ENCODE data around the gene OR6J1.

Gene OR6J1

DNA sequence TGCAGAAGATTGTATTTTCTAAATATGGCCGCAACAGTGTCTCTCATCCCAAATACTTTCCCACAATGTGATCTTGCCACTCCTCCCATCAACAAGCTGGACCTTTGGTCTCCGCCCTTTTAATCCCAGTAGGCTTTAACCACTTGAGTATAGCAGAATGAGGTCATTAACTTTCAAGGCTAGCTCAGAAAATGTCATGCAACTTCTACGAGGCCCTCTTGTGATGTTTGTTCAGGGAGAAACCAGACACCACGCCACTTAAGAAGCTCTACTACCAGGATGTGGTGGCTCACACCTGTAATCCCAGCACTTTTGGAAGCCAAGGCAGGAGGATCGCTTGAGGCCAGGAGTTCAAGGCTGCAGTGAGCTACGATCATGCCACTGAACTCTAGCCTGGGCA lies 20.1 kb upstream of the OR6J1 start (continued):
- TF ChIP-seq, protein P1, sequence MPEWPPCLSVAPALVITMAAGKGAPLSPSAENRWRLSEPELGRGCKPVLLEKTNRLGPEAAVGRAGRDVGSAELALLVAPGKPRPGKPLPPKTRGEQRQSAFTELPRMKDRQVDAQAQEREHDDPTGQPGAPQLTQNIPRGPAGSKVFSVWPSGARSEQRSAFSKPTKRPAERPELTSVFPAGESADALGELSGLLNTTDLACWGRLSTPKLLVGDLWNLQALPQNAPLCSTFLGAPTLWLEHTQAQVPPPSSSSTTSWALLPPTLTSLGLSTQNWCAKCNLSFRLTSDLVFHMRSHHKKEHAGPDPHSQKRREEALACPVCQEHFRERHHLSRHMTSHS (tag by site-specific recombination; IDR thresholded peaks at IDR 0.05): no peak
- no peak for TF ChIP-seq ZNF48 (tag by site-specific recombination; IDR thresholded peaks at IDR 0.05)
- TF ChIP-seq ZNF311 (tag by site-specific recombination; IDR thresholded peaks at IDR 0.05; ENCODE audit: borderline replicate concordance): no peak
- TF ChIP-seq ZNF146 (tag by site-specific recombination; IDR thresholded peaks at IDR 0.05): no peak
- TF ChIP-seq, protein P2, sequence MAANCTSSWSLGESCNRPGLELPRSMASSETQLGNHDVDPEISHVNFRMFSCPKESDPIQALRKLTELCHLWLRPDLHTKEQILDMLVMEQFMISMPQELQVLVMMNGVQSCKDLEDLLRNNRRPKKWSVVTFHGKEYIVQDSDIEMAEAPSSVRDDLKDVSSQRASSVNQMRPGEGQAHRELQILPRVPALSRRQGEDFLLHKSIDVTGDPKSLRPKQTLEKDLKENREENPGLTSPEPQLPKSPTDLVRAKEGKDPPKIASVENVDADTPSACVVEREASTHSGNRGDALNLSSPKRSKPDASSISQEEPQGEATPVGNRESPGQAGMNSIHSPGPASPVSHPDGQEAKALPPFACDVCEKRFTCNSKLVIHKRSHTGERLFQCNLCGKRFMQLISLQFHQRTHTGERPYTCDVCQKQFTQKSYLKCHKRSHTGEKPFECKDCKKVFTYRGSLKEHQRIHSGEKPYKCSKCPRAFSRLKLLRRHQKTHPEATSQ (tag by site-specific recombination; IDR thresholded peaks at IDR 0.05): no peak
- TF ChIP-seq ZNF624 (tag by site-specific recombination; IDR thresholded peaks at IDR 0.05): no peak
- no peak for TF ChIP-seq ZNF138 (tag by site-specific recombination; IDR thresholded peaks at IDR 0.05; ENCODE audit: borderline replicate concordance)
- no peak for TF ChIP-seq ZNF473 (tag by site-specific recombination; IDR thresholded peaks at IDR 0.05)
- TF ChIP-seq ZNF302 (tag by site-specific recombination; IDR thresholded peaks at IDR 0.05; ENCODE audit: low read depth): no peak
- no peak for TF ChIP-seq RBAK (tag by site-specific recombination; IDR thresholded peaks at IDR 0.05)
- no peak for TF ChIP-seq ZNF530 (tag by site-specific recombination; IDR thresholded peaks at IDR 0.05; ENCODE audit: low read depth)
- TF ChIP-seq, protein P3, sequence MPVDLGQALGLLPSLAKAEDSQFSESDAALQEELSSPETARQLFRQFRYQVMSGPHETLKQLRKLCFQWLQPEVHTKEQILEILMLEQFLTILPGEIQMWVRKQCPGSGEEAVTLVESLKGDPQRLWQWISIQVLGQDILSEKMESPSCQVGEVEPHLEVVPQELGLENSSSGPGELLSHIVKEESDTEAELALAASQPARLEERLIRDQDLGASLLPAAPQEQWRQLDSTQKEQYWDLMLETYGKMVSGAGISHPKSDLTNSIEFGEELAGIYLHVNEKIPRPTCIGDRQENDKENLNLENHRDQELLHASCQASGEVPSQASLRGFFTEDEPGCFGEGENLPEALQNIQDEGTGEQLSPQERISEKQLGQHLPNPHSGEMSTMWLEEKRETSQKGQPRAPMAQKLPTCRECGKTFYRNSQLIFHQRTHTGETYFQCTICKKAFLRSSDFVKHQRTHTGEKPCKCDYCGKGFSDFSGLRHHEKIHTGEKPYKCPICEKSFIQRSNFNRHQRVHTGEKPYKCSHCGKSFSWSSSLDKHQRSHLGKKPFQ (tag by site-specific recombination; IDR thresholded peaks at IDR 0.05): peak; percentile 96
- peak; percentile 81 for TF ChIP-seq ZNF366 (tag by site-specific recombination; conservative IDR thresholded peaks at IDR 0.05)
- peak; percentile 78 for TF ChIP-seq ZNF324 (tag by site-specific recombination; IDR thresholded peaks at IDR 0.05)
- TF ChIP-seq ZNF670 (tag by site-specific recombination; IDR thresholded peaks at IDR 0.05; ENCODE audit: low read depth): no peak
- TF ChIP-seq, protein P4, sequence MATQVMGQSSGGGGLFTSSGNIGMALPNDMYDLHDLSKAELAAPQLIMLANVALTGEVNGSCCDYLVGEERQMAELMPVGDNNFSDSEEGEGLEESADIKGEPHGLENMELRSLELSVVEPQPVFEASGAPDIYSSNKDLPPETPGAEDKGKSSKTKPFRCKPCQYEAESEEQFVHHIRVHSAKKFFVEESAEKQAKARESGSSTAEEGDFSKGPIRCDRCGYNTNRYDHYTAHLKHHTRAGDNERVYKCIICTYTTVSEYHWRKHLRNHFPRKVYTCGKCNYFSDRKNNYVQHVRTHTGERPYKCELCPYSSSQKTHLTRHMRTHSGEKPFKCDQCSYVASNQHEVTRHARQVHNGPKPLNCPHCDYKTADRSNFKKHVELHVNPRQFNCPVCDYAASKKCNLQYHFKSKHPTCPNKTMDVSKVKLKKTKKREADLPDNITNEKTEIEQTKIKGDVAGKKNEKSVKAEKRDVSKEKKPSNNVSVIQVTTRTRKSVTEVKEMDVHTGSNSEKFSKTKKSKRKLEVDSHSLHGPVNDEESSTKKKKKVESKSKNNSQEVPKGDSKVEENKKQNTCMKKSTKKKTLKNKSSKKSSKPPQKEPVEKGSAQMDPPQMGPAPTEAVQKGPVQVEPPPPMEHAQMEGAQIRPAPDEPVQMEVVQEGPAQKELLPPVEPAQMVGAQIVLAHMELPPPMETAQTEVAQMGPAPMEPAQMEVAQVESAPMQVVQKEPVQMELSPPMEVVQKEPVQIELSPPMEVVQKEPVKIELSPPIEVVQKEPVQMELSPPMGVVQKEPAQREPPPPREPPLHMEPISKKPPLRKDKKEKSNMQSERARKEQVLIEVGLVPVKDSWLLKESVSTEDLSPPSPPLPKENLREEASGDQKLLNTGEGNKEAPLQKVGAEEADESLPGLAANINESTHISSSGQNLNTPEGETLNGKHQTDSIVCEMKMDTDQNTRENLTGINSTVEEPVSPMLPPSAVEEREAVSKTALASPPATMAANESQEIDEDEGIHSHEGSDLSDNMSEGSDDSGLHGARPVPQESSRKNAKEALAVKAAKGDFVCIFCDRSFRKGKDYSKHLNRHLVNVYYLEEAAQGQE (tag by site-specific recombination; IDR thresholded peaks at IDR 0.05): peak; percentile 50
- TF ChIP-seq ZNF10 (tag by site-specific recombination; IDR thresholded peaks at IDR 0.05): no peak
- no peak for TF ChIP-seq ZNF776 (tag by site-specific recombination; IDR thresholded peaks at IDR 0.05; ENCODE audit: borderline replicate concordance)
- TF ChIP-seq, protein P5, sequence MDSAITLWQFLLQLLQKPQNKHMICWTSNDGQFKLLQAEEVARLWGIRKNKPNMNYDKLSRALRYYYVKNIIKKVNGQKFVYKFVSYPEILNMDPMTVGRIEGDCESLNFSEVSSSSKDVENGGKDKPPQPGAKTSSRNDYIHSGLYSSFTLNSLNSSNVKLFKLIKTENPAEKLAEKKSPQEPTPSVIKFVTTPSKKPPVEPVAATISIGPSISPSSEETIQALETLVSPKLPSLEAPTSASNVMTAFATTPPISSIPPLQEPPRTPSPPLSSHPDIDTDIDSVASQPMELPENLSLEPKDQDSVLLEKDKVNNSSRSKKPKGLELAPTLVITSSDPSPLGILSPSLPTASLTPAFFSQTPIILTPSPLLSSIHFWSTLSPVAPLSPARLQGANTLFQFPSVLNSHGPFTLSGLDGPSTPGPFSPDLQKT (IDR thresholded peaks at IDR 0.05; ENCODE audit: borderline replicate concordance, low read depth, low read length): no peak
- TF ChIP-seq MEIS1 (CRISPR knock-in tag; IDR thresholded peaks at IDR 0.05; ENCODE audit: borderline replicate concordance): no peak
- TF ChIP-seq, protein P6, sequence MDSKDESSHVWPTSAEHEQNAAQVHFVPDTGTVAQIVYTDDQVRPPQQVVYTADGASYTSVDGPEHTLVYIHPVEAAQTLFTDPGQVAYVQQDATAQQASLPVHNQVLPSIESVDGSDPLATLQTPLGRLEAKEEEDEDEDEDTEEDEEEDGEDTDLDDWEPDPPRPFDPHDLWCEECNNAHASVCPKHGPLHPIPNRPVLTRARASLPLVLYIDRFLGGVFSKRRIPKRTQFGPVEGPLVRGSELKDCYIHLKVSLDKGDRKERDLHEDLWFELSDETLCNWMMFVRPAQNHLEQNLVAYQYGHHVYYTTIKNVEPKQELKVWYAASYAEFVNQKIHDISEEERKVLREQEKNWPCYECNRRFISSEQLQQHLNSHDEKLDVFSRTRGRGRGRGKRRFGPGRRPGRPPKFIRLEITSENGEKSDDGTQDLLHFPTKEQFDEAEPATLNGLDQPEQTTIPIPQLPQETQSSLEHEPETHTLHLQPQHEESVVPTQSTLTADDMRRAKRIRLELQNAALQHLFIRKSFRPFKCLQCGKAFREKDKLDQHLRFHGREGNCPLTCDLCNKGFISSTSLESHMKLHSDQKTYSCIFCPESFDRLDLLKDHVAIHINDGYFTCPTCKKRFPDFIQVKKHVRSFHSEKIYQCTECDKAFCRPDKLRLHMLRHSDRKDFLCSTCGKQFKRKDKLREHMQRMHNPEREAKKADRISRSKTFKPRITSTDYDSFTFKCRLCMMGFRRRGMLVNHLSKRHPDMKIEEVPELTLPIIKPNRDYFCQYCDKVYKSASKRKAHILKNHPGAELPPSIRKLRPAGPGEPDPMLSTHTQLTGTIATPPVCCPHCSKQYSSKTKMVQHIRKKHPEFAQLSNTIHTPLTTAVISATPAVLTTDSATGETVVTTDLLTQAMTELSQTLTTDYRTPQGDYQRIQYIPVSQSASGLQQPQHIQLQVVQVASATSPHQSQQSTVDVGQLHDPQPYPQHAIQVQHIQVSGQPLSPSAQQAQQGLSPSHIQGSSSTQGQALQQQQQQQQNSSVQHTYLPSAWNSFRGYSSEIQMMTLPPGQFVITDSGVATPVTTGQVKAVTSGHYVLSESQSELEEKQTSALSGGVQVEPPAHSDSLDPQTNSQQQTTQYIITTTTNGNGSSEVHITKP (tag by site-specific recombination; IDR thresholded peaks at IDR 0.05): peak; percentile 66
- peak; percentile 52 for TF ChIP-seq GLIS1 (tag by site-specific recombination; IDR thresholded peaks at IDR 0.05)
- no peak for TF ChIP-seq ZNF768 (tag by site-specific recombination; IDR thresholded peaks at IDR 0.05)
- TF ChIP-seq ZNF664 (tag by site-specific recombination; IDR thresholded peaks at IDR 0.05): no peak
- TF ChIP-seq SP7 (tag by site-specific recombination; IDR thresholded peaks at IDR 0.05): peak; percentile 96
- TF ChIP-seq ZNF660 (tag by site-specific recombination; IDR thresholded peaks at IDR 0.05): peak; percentile 29; the same call in 1 of the 2 replicates
- no peak for TF ChIP-seq HOXA7 (CRISPR knock-in tag; IDR thresholded peaks at IDR 0.05; ENCODE audit: borderline replicate concordance)
- no peak for TF ChIP-seq PRDM1 (tag by site-specific recombination; IDR thresholded peaks at IDR 0.05)
- no peak for TF ChIP-seq ZNF701 (tag by site-specific recombination; IDR thresholded peaks at IDR 0.05)
